GM06990 (cell line): ENCODE data around the gene CXCR3.

Source experiments
- DNase-seq: peaks from one replicate; pipeline ENCODE4 v3.0.0-alpha.2; 2011; ENCODE audit not compliant: insufficient read length; ENCODE audit errors: extremely low read depth
- H3K27me3 ChIP-seq: replicated peaks from 2 replicates; pipeline ENCODE4 v1.6.0; 2011; ENCODE audit warnings: low read length; ENCODE audit not compliant: control insufficient read depth, insufficient read depth
- H3K36me3 ChIP-seq: 2 replicates; pipeline ENCODE4 v1.5.1; 2011; ENCODE audit warnings: low read length; ENCODE audit not compliant: control insufficient read depth, insufficient read depth
- H3K4me3 ChIP-seq: replicated peaks from 2 replicates; pipeline ENCODE4 v1.5.1; 2011; ENCODE audit warnings: low read depth, mild to moderate bottlenecking, control low read depth, low read length
- CTCF ChIP-seq: IDR thresholded peaks from 2 replicates; pipeline ENCODE4 v1.5.1; 2011; ENCODE audit warnings: low read length, control low read depth, mild to moderate bottlenecking, inconsistent platforms; ENCODE audit not compliant: insufficient read depth, poor library complexity, severe bottlenecking

The CXCR3 gene

GRCh38 chrX:71618303-71618721 is at the start of gene CXCR3:
TSS of gene CXCR3 (minus strand) at chrX:71618511. CDS start at chrX:71618449, 62 bp downstream.
- Histone ChIP-seq H3K4me3 (peak within 1 kb of the TSS; percentile 29), H3K27me3 (no peaks in the 10 kb centered on the region)
- DNase-seq = peak; percentile 79

GRCh38 chrX:71667328-71668247 is 49.3 kb upstream of the CXCR3 start, which contains the start of gene LOC101059915:
TSS of gene LOC101059915 (plus strand) at chrX:71667546.
- no peaks in the 10 kb centered on the region; the same call in 1 of the 2 replicates for H3K27me3 ChIP-seq
- DNase-seq = no peak
- no peak within 1 kb of the TSS for H3K4me3 ChIP-seq
- no peaks in the 10 kb centered on the region for H3K36me3 ChIP-seq
- no peak for TF ChIP-seq CTCF

More at GRCh38 chrX:71618303-71618721, at the start of gene CXCR3:
- peaks cover 2% of the 10 kb centered on the region; the same call in 1 of the 2 replicates for H3K36me3 ChIP-seq
- no peak for TF ChIP-seq CTCF

GRCh38 chrX:71666240-71667223 is 48.2 kb upstream of the CXCR3 start:
- DNase-seq = no peak
- Histone ChIP-seq H3K36me3 (no peaks in the 10 kb centered on the region), H3K27me3 (no peaks in the 10 kb centered on the region; the same call in 1 of the 2 replicates), H3K4me3 (no peak overlapping the region)
- no peak for TF ChIP-seq CTCF

- no peak overlapping the region for H3K4me3 ChIP-seq
- DNase-seq = no peak
- no peaks in the 10 kb centered on the region; the same call in 1 of the 2 replicates for H3K27me3 ChIP-seq
- no peak for TF ChIP-seq CTCF
- no peaks in the 10 kb centered on the region for H3K36me3 ChIP-seq
Measured at GRCh38 chrX:71665747-71666146, 47.4 kb upstream of the CXCR3 start.

GRCh38 chrX:71664889-71665491 is 46.7 kb upstream of the CXCR3 start:
- no peak for TF ChIP-seq CTCF
- Histone ChIP-seq H3K27me3 (no peaks in the 10 kb centered on the region; the same call in 1 of the 2 replicates), H3K36me3 (no peaks in the 10 kb centered on the region)

More at GRCh38 chrX:71664889-71665491, 46.7 kb upstream of the CXCR3 start:
- no peak for DNase-seq
- H3K4me3 ChIP-seq = no peak overlapping the region
